Left ventricle myocardium superior (tissue), 1 donor: ENCODE data around the gene LRRC15. TPM values are rescaled to one million over a fixed set of nuclear protein-coding genes. Genes with fewer than 3 reads are reported as not detected.

Experiments used
- ATAC-seq: fragments of 200-7000 bp; cut with Tn5 transposase; one replicate; pipeline ENCODE4 v1.9.1; 2020; ENCODE audit warnings: mild to moderate bottlenecking, moderate library complexity
- DNase-seq: peaks from one replicate; pipeline ENCODE4 v3.0.0-alpha.2; 2020
- intact Hi-C: fragments of 100-400 bp; cut with micrococcal nuclease; formaldehyde crosslinking; loops from one replicate; pipeline ENCODE4 v1.11.0; 2022
- total RNA-seq: library from RNA; stranded (reverse); fragmentation: NEBNext Ultra II Directional; extraction: Animal tissue kit (Norgen Biotek cat#: 25700); gene quantifications from one replicate; pipeline ENCODE4 v1.2.1, GENCODE V29; 2021
- donor health status: DM: no; HTN: yes; CAD: no; lungs with severe emphysema.

LRRC15 gene
- total RNA-seq, 1 donor from 2014 or later, result 0.42 TPM

DNA sequence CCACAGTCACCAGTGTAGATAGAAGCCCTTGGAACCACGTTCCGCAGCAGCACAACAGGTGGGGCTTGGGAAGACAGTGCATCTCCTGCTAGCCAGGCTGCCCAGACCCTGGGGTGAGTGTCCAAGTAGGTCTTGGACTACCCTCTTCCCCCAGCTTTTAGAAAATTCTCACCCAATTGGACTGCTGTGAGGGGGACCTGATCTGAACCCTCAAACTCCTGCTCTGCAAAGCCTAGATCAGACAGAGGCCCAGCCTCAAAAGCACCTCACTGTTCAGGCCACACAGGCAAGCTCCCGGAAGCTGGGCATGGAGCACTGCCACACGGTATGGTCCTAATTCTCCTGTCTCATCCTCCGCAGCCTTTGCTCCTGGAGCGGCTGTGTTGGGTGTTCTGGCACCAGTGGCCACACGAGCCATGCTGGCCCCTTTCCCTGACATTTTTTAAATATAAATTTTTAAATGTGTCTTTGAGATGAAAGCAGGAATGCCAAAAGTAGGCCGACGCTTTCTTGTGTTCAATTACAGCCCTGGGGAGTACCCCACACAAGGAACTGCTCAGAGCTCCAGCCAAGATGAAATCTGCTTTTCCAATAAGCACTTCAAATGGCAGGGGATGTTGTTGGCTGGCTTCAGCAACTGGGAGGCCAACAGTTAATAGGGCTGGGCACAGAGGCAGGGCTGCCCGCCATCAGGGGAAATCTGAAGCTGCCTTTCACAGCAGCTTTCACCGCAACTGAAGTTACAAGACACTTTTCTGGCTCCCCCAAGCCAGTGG is 59.3 kb downstream of the LRRC15 start:
- ATAC-seq (no peak), DNase-seq (no peak)
- intact Hi-C loops, result loop anchor here (5.0 to 10.0 kb wide), 2 partner anchors 175 to 523 kb away; partner anchors contain the start of gene HES1

DNA sequence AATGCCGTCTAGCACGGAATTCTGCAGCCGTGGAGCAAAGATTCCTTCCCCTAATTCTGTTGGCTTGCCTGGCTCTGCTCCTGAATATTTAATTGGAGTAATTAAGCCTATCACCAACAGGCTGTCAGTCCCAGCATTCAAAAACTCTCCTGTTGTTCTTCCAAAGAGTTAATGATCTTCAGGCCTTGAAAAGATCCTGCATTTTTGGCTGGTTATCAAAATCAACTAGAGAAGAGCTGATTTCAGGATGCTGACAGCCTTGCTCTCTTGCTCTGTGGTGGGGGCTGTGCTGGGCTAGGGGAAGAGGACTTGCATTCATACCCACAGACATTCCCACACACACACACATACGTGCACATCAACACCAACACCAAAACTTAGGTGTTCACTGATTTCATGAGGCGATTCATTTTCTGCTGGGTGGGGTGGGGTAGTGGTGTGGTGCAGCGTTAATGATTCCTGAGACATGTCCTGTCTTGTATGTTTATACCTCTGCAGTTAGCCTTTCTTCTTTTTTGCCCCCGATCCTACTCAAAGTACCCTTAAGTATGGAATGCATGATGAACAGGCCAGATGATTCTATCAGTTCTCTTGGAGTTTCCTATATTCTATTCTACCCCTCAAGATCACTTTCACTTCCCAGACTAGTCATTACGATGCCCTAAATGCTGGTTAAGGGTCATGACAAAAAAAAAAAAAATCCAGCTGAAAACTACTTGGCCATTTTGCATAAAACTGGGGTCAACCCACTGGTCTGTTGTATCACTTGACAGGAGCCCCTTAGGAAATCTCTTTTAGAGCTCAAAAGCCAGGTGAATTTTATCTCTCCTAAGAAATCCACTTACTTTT is 60.7 kb downstream of the LRRC15 start:
- DNase-seq (no peak), ATAC-seq (no peak)
- intact Hi-C loops, result no loop called here

DNA sequence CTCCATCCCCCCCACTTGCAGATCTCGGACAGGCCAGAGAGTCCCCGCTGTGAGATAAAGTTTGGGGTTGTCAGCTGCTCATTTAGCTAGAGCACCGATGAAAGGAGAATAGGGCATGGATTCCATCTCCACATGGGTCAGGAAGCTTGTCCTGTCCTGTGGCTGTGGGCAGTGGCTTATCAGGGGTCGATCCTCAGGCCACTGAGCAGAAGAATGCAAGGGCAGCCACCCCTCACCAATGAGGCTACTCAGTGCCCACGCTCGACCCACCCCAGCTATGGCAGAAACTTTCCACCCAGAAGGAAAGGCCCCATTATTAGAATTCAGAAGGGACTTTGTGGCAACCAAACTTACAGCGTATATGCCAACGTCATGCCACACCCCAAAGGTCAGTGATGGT is 61.7 kb downstream of the LRRC15 start:
- intact Hi-C loops, result no loop called here
- DNase-seq (no peak), ATAC-seq (no peak)

DNA sequence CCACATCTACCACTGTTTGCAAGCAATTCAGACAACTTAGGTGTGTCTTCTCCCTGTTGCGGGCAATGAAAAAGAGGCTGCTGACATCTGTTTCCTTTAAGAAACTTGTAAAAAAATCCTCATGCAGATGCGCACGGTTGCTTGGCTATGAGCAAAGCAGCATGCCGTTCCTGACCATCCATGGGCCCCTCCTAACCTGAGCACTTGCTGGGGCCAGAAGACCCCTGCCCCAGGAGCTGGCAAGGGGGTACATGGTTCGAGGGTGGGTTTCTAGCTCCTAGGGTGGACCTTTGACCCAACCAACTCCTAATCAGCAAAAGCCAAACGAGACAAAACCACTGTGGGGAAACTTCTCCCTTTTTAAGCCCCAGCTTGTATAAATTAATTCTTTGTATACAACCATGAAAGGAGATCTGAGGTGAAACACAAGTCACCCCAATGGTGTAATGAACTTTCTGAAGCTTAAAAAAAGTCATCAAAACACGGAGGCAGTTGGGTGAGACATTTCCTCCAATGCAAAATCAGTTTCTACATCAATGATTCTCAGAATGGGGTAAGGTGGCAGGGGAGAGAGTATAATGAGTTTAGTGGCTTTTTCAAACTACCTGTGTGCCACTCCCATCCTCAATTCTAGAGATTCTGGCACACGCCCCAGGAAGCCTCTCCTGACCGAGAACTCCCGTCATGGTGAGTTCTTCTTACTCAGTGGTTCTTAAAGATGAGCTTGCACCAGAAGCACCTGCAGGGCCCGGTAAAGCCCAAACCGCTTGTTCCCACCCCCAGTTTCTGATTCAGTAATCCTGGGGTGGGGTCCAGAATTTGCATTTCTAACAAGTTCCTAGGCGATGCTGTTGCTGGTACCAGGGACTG is 62.5 kb downstream of the LRRC15 start:
- DNase-seq, result no peak
- intact Hi-C loops, result no loop called here
- no peak for ATAC-seq

DNA sequence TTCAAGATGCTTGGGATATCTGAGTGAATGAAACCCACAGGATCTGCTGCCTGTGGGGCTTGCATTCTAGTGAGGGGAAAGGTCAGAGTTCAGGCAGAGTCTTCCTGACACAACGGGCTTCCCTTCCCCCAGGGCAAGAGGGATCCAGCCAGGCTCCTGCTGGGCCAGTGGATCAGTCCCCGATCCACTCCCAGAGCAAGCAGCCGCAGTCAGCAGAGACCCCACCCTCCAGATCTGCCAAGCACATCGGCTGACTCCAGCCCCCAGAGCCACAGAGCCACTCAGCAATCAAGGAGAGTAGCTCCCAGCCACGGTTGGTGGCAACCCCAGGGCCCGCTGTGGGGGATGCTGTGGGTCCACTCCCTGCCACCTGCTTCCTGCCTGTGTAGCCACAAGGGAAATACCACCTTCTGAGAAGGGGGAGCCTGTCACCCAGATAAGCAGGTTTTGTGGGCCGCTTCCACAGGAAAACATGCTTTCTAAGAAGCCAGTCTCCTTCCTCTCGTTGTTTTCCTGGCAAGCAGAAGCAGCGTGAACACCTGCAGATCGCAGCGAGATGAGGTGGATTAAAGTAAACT is 63.3 kb downstream of the LRRC15 start:
- no peak for DNase-seq
- ATAC-seq, result no peak
- intact Hi-C loops, result no loop called here

DNA sequence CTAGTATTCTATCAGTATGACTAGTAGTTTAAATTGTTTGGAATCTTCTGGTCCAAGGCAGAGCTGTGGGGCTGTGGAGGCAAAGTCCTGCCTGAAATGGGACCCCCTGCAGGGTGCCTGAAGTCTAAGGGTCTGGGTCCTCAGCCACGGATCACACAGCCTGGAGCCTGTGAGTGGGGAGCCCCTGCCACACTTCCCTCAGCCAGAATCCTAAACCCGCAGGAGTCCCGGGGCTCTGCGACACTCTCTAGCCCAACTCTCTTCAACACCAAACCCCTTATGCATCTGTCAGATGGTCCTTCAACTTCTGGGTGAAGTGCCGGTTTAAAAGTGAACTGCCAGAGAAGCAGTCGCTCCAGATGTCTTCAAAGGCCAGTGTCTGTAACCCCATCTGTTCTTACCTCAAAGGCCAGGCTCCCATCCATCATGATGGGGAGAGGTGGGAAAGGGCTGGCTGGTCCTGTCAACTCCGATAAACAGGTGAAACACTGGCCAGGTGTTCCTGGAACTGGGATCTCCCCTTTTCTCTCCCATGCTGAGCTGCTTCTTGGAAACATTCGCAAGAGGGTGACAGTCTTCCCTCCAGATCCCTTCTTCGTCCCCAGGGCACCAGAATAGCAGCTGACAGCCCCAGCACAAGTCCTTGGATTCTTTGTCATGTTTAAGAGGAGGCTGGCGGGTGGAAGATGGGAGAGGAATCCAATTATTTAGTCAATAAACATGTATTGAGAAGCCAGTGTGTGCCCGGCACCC is 64.0 kb downstream of the LRRC15 start:
- ATAC-seq (no peak), DNase-seq (no peak)
- intact Hi-C loops, result no loop called here

Other genes with a start within 250 kb of the LRRC15 start
- 13.4 TPM for gene HES1, start 233.6 kb downstream of the LRRC15 start, total RNA-seq
- 0.40 TPM for gene CPN2, start 18.4 kb downstream of the LRRC15 start, total RNA-seq
- gene GP5, start 29.5 kb upstream of the LRRC15 start, total RNA-seq, result not detected
- gene ATP13A3, start 117.3 kb upstream of the LRRC15 start, total RNA-seq, result 41.4 TPM